Mesothelial cell of epicardium (in vitro differentiated cells): Measurements from ENCODE around the gene BCR. TPM values are rescaled to one million over a fixed set of nuclear protein-coding genes. Genes with fewer than 3 reads are reported as not detected.

ENCODE experiments used
- DNase-seq, 2 experiments: peaks; one replicate each; pipeline ENCODE4 v3.0.0; 2021; ENCODE audit warnings: low spot score in 2 of 2; ENCODE audit not compliant: unreplicated experiment in 2 of 2
- H3K27ac Mint-ChIP-seq: 2 replicates; pipeline ENCODE4 v1.8.0; 2021; ENCODE audit warnings: mixed read lengths
- H3K27me3 Mint-ChIP-seq: 2 replicates; pipeline ENCODE4 v1.8.0; 2021; ENCODE audit warnings: low read depth, mixed read lengths
- H3K36me3 Mint-ChIP-seq: 2 replicates; pipeline ENCODE4 v1.8.0; 2021; ENCODE audit warnings: mixed read lengths
- H3K4me1 Mint-ChIP-seq: 2 replicates; pipeline ENCODE4 v1.8.0; 2021; ENCODE audit warnings: mixed read lengths
- H3K4me3 Mint-ChIP-seq: 2 replicates; pipeline ENCODE4 v1.8.0; 2021; ENCODE audit warnings: mild to moderate bottlenecking, moderate library complexity, mixed read lengths
- H3K9me3 Mint-ChIP-seq: 2 replicates; pipeline ENCODE4 v1.8.0; 2021; ENCODE audit warnings: mixed read lengths
- CTCF ChIP-seq: fragments of 200-600 bp; sonication (generic); IDR thresholded peaks from one replicate; pipeline ENCODE4 v1.5.0; 2021; ENCODE audit warnings: antibody characterized with exemption; ENCODE audit not compliant: unreplicated experiment
- total RNA-seq: library from RNA; stranded (reverse); gene quantifications from 3 replicates; pipeline ENCODE4 v1.2.1, GENCODE V29; 2021

Gene BCR
- total RNA-seq, 1 donor from 2014 or later = 72.4 TPM

GRCh38 chr22:23250785-23251363 lies 70.6 kb downstream of the BCR start:
- Mint-ChIP-seq H3K27me3 (no peaks in the 10 kb centered on the region), H3K36me3 (peaks cover 16% of the 10 kb centered on the region), H3K9me3 (no peaks in the 10 kb centered on the region), H3K27ac (no peak overlapping the region), H3K4me3 (no peak overlapping the region), H3K4me1 (peaks cover 18% of the 10 kb centered on the region)
- no peak for TF ChIP-seq CTCF
- DNase-seq = no peak

GRCh38 chr22:23251445-23252093 lies 71.3 kb downstream of the BCR start:
- Mint-ChIP-seq H3K4me1 (peaks cover 18% of the 10 kb centered on the region), H3K36me3 (peaks cover 16% of the 10 kb centered on the region)
- no peak for DNase-seq

GRCh38 chr22:23253475-23254055 lies 73.3 kb downstream of the BCR start:
- Mint-ChIP-seq H3K27ac (no peak overlapping the region), H3K36me3 (peaks cover 16% of the 10 kb centered on the region), H3K27me3 (no peaks in the 10 kb centered on the region), H3K4me3 (no peak overlapping the region), H3K9me3 (no peaks in the 10 kb centered on the region), H3K4me1 (peaks cover 14% of the 10 kb centered on the region)
- no peak for DNase-seq
- TF ChIP-seq CTCF = no peak

More at GRCh38 chr22:23251445-23252093, 71.3 kb downstream of the BCR start:
- Mint-ChIP-seq H3K27ac (no peak overlapping the region), H3K27me3 (no peaks in the 10 kb centered on the region), H3K9me3 (no peaks in the 10 kb centered on the region), H3K4me3 (no peak overlapping the region)
- TF ChIP-seq CTCF = no peak

- H3K27ac Mint-ChIP-seq = no peak overlapping the region
- peaks cover 16% of the 10 kb centered on the region for H3K36me3 Mint-ChIP-seq
- H3K27me3 Mint-ChIP-seq = no peaks in the 10 kb centered on the region
- no peak overlapping the region for H3K4me3 Mint-ChIP-seq
- TF ChIP-seq CTCF = no peak
- DNase-seq = no peak
- no peaks in the 10 kb centered on the region for H3K9me3 Mint-ChIP-seq
- no peaks in the 10 kb centered on the region for H3K4me1 Mint-ChIP-seq
Measured at GRCh38 chr22:23255506-23256170, 75.3 kb downstream of the BCR start.

- Mint-ChIP-seq H3K27me3 (no peaks in the 10 kb centered on the region), H3K9me3 (no peaks in the 10 kb centered on the region), H3K36me3 (peaks cover 16% of the 10 kb centered on the region), H3K4me1 (no peaks in the 10 kb centered on the region), H3K4me3 (no peak overlapping the region), H3K27ac (no peak overlapping the region)
- DNase-seq = no peak
- no peak for TF ChIP-seq CTCF
Measured at GRCh38 chr22:23256171-23256932, 76.0 kb downstream of the BCR start.
